K562 (cell line): ENCODE data around the gene NAA40. TPM values are rescaled to one million over a fixed set of nuclear protein-coding genes. Genes with fewer than 3 reads are reported as not detected.
A peak's percentile ranks its signal among the peaks of the same experiment; 100 is the strongest.

Source experiments
- ATAC-seq: fragments of 200-7000 bp; cut with Tn5 transposase; 3 replicates; pipeline ENCODE4 v1.9.1; 2020; ENCODE audit warnings: moderate library complexity
- BruUV-seq: library from RNA; stranded (reverse); fragments of 400-500 nt; replicated peaks from 2 replicates; lab custom pipeline; 2021; lab: Mats Ljungman, UMichigan
- CTCF ChIA-PET: fragments of 300-600 bp; formaldehyde crosslinking; extraction: SDS; loops from one replicate; lab custom pipeline; 2021; ENCODE audit warnings: low intra/inter-chr PET ratio; lab: Yijun Ruan, JAX
- POLR2A ChIA-PET: fragments of 300-600, 350-650 bp; sonication (Branson Sonifier 250); formaldehyde crosslinking; extraction: SDS; loops from one replicate; lab custom pipeline; 2021; ENCODE audit warnings: antibody characterized with exemption, inconsistent platforms; lab: Yijun Ruan, JAX
- DNase-seq, 4 experiments: peaks; one replicate each; pipeline versions ENCODE4 v3.0.0 to v3.0.0-alpha.2; 2011 to 2018; ENCODE audit warnings: low spot score in 3 of 4, mixed read lengths in 3 of 4; ENCODE audit errors: extremely low read depth in 1 of 4
- FAIRE-seq: peaks from 2 replicates; lab custom pipeline; 2011; peaks lifted over from hg19 to GRCh38; lab: Jason Lieb, UNC
- H2AFZ ChIP-seq: 2 replicates; pipeline ENCODE4 v1.6.0; 2011; ENCODE audit warnings: low read depth, low read length, control low read depth, inconsistent platforms
- H3K27ac ChIP-seq: fragments of 200-600 bp; 3 replicates; pipeline ENCODE4 v1.8.0; 2011; ENCODE audit warnings: low read depth, mild to moderate bottlenecking, control low read depth, inconsistent platforms, low read length, moderate library complexity, mixed read lengths; ENCODE audit errors: extremely low read depth
- H3K27me3 ChIP-seq, 2 experiments: fragments of 300-600 bp in 1 of 2; 2 replicates in 1 of 2; 3 replicates in 1 of 2; pipeline versions ENCODE4 v1.6.0 to v1.8.0; 2011; ENCODE audit warnings: inconsistent platforms in 2 of 2, low read length in 2 of 2, mild to moderate bottlenecking in 1 of 2, mixed read lengths in 1 of 2, moderate library complexity in 1 of 2; ENCODE audit not compliant: control insufficient read depth in 2 of 2, insufficient read depth in 2 of 2
- H3K36me3 ChIP-seq: fragments of 300-600 bp; 3 replicates; pipeline ENCODE4 v1.8.0; 2011; ENCODE audit warnings: mild to moderate bottlenecking, low read length, inconsistent platforms; ENCODE audit not compliant: control insufficient read depth, insufficient read depth
- H3K4me1 ChIP-seq, 2 experiments: fragments of 200-600 bp in 1 of 2; replicated peaks in 1 of 2; 2 replicates in 1 of 2; 3 replicates in 1 of 2; pipeline versions ENCODE4 v1.5.1 to v1.8.0; 2011; ENCODE audit warnings: inconsistent platforms in 2 of 2, low read length in 2 of 2, mild to moderate bottlenecking in 1 of 2, mixed read lengths in 1 of 2, moderate library complexity in 1 of 2; ENCODE audit not compliant: control insufficient read depth in 2 of 2, insufficient read depth in 2 of 2
- H3K4me2 ChIP-seq: 2 replicates; pipeline ENCODE4 v1.6.1; 2011; ENCODE audit warnings: low read length, control low read depth, inconsistent platforms, mixed read lengths; ENCODE audit not compliant: insufficient read depth
- H3K4me3 ChIP-seq: fragments of 200-600 bp; sonication (generic), shearing (Covaris generic); 2 replicates; pipeline ENCODE4 v1.5.1; 2016; ENCODE audit warnings: control low read depth, inconsistent platforms
- H3K79me2 ChIP-seq: fragments of 200-600 bp; 3 replicates; pipeline ENCODE4 v1.8.0; 2011; ENCODE audit warnings: low read length, inconsistent platforms; ENCODE audit not compliant: control insufficient read depth, insufficient read depth
- H3K9ac ChIP-seq, 2 experiments: 2 replicates each; pipeline versions ENCODE4 v1.6.0 to v1.6.1; 2011; ENCODE audit warnings: low read depth in 2 of 2, low read length in 2 of 2, control low read depth in 1 of 2, inconsistent platforms in 1 of 2, mild to moderate bottlenecking in 1 of 2, mixed read lengths in 1 of 2; ENCODE audit not compliant: insufficient read depth in 1 of 2
- H3K9me1 ChIP-seq: one replicate; pipeline ENCODE4 v1.6.0; 2011; ENCODE audit warnings: inconsistent platforms, mild to moderate bottlenecking, low read length, moderate library complexity; ENCODE audit not compliant: control insufficient read depth, insufficient read depth
- H3K9me3 ChIP-seq: replicated peaks from 2 replicates; pipeline ENCODE4 v1.5.1; 2011; ENCODE audit warnings: low read depth, low read length, inconsistent platforms; ENCODE audit not compliant: control insufficient read depth, insufficient read depth
- H4K20me1 ChIP-seq: replicated peaks from 2 replicates; pipeline ENCODE4 v1.6.1; 2011; ENCODE audit warnings: low read length, inconsistent platforms, mixed read lengths; ENCODE audit not compliant: control insufficient read depth, insufficient read depth
- CBFA2T2 ChIP-seq: fragments of 450-650 bp; conservative IDR thresholded peaks from 2 replicates; pipeline ENCODE4 v1.6.1; 2017; ENCODE audit warnings: mild to moderate bottlenecking
- HDAC3 ChIP-seq: fragments of 450-650 bp; IDR thresholded peaks from 2 replicates; pipeline ENCODE4 v1.6.1; 2018; ENCODE audit warnings: borderline replicate concordance, mild to moderate bottlenecking, moderate library complexity; ENCODE audit not compliant: partially characterized antibody
- ID3 ChIP-seq, 2 experiments: fragments of 250-450 bp in 1 of 2; fragments of 450-650 bp in 1 of 2; sonication (Bioruptor Pico) in 1 of 2; IDR thresholded peaks; 2 replicates each; pipeline versions ENCODE4 v1.6.1 to v1.8.0; 2016 to 2021; ENCODE audit warnings: mild to moderate bottlenecking in 2 of 2, moderate library complexity in 2 of 2, missing compliant biosample characterization in 1 of 2, missing genetic modification characterization in 1 of 2
- USF2 ChIP-seq: sonication (generic); formaldehyde crosslinking; IDR thresholded peaks from 2 replicates; pipeline ENCODE4 v1.5.0; 2020; ENCODE audit warnings: missing genetic modification reagents
- ZBTB1 ChIP-seq: sonication (generic); formaldehyde crosslinking; IDR thresholded peaks from 2 replicates; pipeline ENCODE4 v1.8.1; 2023; ENCODE audit warnings: missing genetic modification reagents, low read depth, mild to moderate bottlenecking, borderline replicate concordance
- ZBTB9 ChIP-seq: fragments of 450-650 bp; formaldehyde crosslinking; IDR thresholded peaks from 2 replicates; pipeline ENCODE4 v1.4.0; 2020; ENCODE audit warnings: mild to moderate bottlenecking, moderate library complexity
- ZNF197 ChIP-seq: fragments of 200-800 bp; sonication (Bioruptor generic); IDR thresholded peaks from 2 replicates; pipeline ENCODE4 v1.6.1; 2016; ENCODE audit warnings: low read depth, missing genetic modification characterization, missing compliant biosample characterization
- ZNF282 ChIP-seq: sonication (generic); formaldehyde crosslinking; IDR thresholded peaks from 2 replicates; pipeline ENCODE4 v1.8.1; 2023; ENCODE audit warnings: missing genetic modification reagents
- WGBS: fragments of 100-300 bp; shearing (Covaris generic); methylation state at CpG from one replicate; pipeline ENCODE4 v1.1.6; 2016; ENCODE audit warnings: low coverage, mixed read lengths; ENCODE audit not compliant: insufficient coverage; ENCODE audit errors: missing lambda C conversion rate; 5-methylcytosine and 5-hydroxymethylcytosine counted together
- in situ Hi-C: fragments of 300-500 bp; cut with MboI; formaldehyde crosslinking; loops from 4 replicates; pipeline ENCODE4 v1.15.0; 2018; ENCODE audit warnings: inconsistent platforms, mixed read lengths
- intact Hi-C: fragments of 100-400 bp; cut with micrococcal nuclease; formaldehyde crosslinking; loops from 2 replicates; pipeline ENCODE4 v1.14.2; 2022
- polyA plus RNA-seq, 8 experiments: library from polyadenylated mRNA; depleted of rRNA in 4 of 8; stranded (reverse) in 5 of 8; unstranded in 3 of 8; fragments of >200 nt; fragmentation: Nextera tagmentation in 2 of 8; fragmentation: Illumina TruSeq in 1 of 8; extraction: Ambion mirVana in 2 of 8; extraction: Trizol in 1 of 8; gene quantifications; 2 replicates each; pipeline versions ENCODE4 v1.2.1 to v1.2.3, GENCODE V29; 2011 to 2014; ENCODE audit warnings: inconsistent platforms in 1 of 8, missing spikeins in 1 of 8
- total RNA-seq, 7 experiments: library from RNA; depleted of rRNA in 6 of 7; stranded (reverse); fragments of >200 nt in 6 of 7; fragmentation: Illumina TruSeq in 2 of 7; extraction: Trizol in 2 of 7; gene quantifications; 2 replicates each; pipeline versions ENCODE4 v1.2.1 to v1.2.3, GENCODE V29; 2011 to 2021; ENCODE audit warnings: low replicate concordance in 1 of 7
- TF ChIP-seq, protein P1 (sequence below): sonication (generic); formaldehyde crosslinking; IDR thresholded peaks from 2 replicates; pipeline ENCODE4 v1.9.0; 2022; ENCODE audit warnings: mild to moderate bottlenecking, missing genetic modification reagents
- TF ChIP-seq, protein P2 (sequence below): IDR thresholded peaks from 3 replicates; pipeline ENCODE4 v1.6.1; 2011; ENCODE audit warnings: borderline replicate concordance, mild to moderate bottlenecking, moderate library complexity; ENCODE audit not compliant: insufficient read length; ENCODE audit errors: extremely low read depth
- TF ChIP-seq, protein P3 (sequence below): fragments of 200-400 bp; formaldehyde crosslinking; IDR thresholded peaks from 2 replicates; pipeline ENCODE4 v1.6.1; 2017; ENCODE audit warnings: mild to moderate bottlenecking, low read depth, low read length, moderate library complexity

NAA40 gene
- total and polyA plus RNA-seq, 9 of the 15 experiments (the other 6 are each of a cell fraction or from before 2014, with no cell fraction given), result 6.2 to 39.0 (median 23.1) TPM

- peaks cover 52% of the 10 kb centered on the region for H3K36me3 ChIP-seq
- H3K27ac ChIP-seq, result no peak overlapping the region
- no peaks in the 10 kb centered on the region for H3K27me3 ChIP-seq
- WGBS, result 76% methylated on average over 4 of the region's 5 CpGs
- peaks cover 3 to 26% of the 10 kb centered on the region in 2 experiments; a peak in 4 of 5 replicates for H3K4me1 ChIP-seq
- no TSS peak for BruUV-seq
- intact Hi-C loops (no loop called here), in situ Hi-C loops (no loop called here)
- no peak for DNase-seq
- ChIA-PET CTCF (no interaction called here), POLR2A (interaction anchor here (0.9 to 2.0 kb wide), 2 partner anchors 8 to 21 kb away, joined by 5 to 6 read pairs; no protein-coding TSS in a partner anchor)
- H3K79me2 ChIP-seq, result no peaks in the 10 kb centered on the region
- FAIRE-seq, result no peak
- no peak overlapping the region for H2AFZ ChIP-seq
- H3K9me3 ChIP-seq, result no peaks in the 10 kb centered on the region
- no peaks in the 10 kb centered on the region for H4K20me1 ChIP-seq
- H3K9me1 ChIP-seq, result peaks cover 6% of the 10 kb centered on the region
- peak overlapping the region in 1 of 2 experiments; percentile 65; a peak in 2 of 4 replicates for H3K9ac ChIP-seq
- H3K4me3 ChIP-seq, result no peak overlapping the region
- no peak overlapping the region for H3K4me2 ChIP-seq
- no peak for ATAC-seq
- TF ChIP-seq, protein P1, sequence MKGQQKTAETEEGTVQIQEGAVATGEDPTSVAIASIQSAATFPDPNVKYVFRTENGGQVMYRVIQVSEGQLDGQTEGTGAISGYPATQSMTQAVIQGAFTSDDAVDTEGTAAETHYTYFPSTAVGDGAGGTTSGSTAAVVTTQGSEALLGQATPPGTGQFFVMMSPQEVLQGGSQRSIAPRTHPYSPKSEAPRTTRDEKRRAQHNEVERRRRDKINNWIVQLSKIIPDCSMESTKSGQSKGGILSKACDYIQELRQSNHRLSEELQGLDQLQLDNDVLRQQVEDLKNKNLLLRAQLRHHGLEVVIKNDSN (CRISPR knock-in tag), result peak; percentile 61
- peak; percentile 67; the same call in 1 of the 2 replicates for TF ChIP-seq ZBTB9 (CRISPR knock-in tag)
- TF ChIP-seq, protein P2, sequence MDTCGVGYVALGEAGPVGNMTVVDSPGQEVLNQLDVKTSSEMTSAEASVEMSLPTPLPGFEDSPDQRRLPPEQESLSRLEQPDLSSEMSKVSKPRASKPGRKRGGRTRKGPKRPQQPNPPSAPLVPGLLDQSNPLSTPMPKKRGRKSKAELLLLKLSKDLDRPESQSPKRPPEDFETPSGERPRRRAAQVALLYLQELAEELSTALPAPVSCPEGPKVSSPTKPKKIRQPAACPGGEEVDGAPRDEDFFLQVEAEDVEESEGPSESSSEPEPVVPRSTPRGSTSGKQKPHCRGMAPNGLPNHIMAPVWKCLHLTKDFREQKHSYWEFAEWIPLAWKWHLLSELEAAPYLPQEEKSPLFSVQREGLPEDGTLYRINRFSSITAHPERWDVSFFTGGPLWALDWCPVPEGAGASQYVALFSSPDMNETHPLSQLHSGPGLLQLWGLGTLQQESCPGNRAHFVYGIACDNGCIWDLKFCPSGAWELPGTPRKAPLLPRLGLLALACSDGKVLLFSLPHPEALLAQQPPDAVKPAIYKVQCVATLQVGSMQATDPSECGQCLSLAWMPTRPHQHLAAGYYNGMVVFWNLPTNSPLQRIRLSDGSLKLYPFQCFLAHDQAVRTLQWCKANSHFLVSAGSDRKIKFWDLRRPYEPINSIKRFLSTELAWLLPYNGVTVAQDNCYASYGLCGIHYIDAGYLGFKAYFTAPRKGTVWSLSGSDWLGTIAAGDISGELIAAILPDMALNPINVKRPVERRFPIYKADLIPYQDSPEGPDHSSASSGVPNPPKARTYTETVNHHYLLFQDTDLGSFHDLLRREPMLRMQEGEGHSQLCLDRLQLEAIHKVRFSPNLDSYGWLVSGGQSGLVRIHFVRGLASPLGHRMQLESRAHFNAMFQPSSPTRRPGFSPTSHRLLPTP, result no peak
- 0 out of 2 replicates have a peak, but pooled peaks have one; percentile 27 for TF ChIP-seq USF2 (CRISPR knock-in tag)
- TF ChIP-seq HDAC3, result no peak
- TF ChIP-seq ZBTB1 (CRISPR knock-in tag), result no peak
- TF ChIP-seq, protein P3, sequence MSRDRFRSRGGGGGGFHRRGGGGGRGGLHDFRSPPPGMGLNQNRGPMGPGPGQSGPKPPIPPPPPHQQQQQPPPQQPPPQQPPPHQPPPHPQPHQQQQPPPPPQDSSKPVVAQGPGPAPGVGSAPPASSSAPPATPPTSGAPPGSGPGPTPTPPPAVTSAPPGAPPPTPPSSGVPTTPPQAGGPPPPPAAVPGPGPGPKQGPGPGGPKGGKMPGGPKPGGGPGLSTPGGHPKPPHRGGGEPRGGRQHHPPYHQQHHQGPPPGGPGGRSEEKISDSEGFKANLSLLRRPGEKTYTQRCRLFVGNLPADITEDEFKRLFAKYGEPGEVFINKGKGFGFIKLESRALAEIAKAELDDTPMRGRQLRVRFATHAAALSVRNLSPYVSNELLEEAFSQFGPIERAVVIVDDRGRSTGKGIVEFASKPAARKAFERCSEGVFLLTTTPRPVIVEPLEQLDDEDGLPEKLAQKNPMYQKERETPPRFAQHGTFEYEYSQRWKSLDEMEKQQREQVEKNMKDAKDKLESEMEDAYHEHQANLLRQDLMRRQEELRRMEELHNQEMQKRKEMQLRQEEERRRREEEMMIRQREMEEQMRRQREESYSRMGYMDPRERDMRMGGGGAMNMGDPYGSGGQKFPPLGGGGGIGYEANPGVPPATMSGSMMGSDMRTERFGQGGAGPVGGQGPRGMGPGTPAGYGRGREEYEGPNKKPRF, result no peak
- TF ChIP-seq ZNF282 (CRISPR knock-in tag), result no peak
- TF ChIP-seq ZNF197 (CRISPR knock-in tag), result no peak
- TF ChIP-seq CBFA2T2, result peak; percentile 13; the same call in 1 of the 2 replicates
- no peak for TF ChIP-seq ID3 (CRISPR knock-in tag; IDR thresholded peaks at IDR 0.05)
- TF ChIP-seq ID3 (tag; IDR thresholded peaks at IDR 0.05), result no peak
Measured at GRCh38 chr11:63958008-63958407, 19.2 kb downstream of the NAA40 start.
